NCI-H1092 treated with DMSO at 0.1 percent for 48 hours (cell line): ENCODE results near the gene PIP4K2A.
"Not testable (repeated sequence)": the region's sequence is repeated elsewhere in the genome, so short reads cannot be mapped to it uniquely, and the experiment has no call there.

ENCODE experiments used
- DNase-seq: peaks from one replicate; lab custom pipeline; 2025; lab: John Stamatoyannopoulos, UW

The PIP4K2A gene

GRCh38 chr10:22514414-22514758 lies 200.0 kb downstream of the PIP4K2A start:
- DNase-seq = not testable (repeated sequence)

- not testable (repeated sequence) for DNase-seq
Observed at GRCh38 chr10:22513483-22514413, 200.6 kb downstream of the PIP4K2A start.

GRCh38 chr10:22512015-22512414 lies 202.4 kb downstream of the PIP4K2A start:
- not testable (repeated sequence) for DNase-seq

DNA sequence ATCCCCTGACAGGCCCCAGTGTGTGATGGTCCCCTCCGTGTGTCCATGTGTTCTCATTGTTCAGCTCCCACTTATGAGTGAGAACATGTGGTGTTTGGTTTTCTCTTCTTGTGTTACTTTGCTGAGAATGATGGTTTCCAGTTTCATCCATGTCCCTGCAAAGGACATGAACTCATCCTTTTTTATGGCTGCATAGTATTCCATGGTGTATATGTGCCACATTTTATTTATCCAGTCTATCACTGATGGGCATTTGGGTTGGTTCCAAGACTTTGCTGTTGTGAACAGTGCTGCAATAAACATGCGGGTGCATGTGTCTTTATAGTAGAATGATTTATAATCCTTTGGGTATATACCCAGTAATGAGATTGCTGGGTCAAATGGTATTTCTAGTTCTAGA lies 206.2 kb downstream of the PIP4K2A start:
- not testable (repeated sequence) for DNase-seq

- no peak for DNase-seq
Observed at GRCh38 chr10:22505911-22506685, 208.3 kb downstream of the PIP4K2A start.

GRCh38 chr10:22504766-22505165 lies 209.6 kb downstream of the PIP4K2A start:
- DNase-seq = no peak

GRCh38 chr10:22503315-22504088 lies 210.9 kb downstream of the PIP4K2A start:
- no peak for DNase-seq

DNA sequence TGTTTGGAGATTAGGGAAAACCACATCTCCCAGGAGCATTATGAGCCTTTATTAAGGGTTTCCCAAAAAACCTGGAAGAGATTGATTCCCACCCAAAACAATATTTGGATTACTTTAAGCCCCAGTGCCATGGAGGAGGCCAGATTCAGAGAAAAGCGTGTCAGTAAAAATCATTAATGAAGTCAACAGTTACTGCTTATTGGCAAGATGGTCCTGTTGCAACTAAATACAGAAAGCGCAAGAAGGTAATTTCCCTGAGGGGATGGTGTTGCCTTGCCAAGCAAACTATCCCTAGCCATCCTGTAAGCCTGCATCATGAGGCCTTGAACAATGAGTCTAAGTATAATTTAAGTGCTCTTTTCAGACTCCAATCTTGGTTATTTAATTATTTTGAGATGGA lies 212.5 kb downstream of the PIP4K2A start:
- DNase-seq = no peak

- no peak for DNase-seq
Observed at GRCh38 chr10:22501413-22501812, 213.0 kb downstream of the PIP4K2A start.

GRCh38 chr10:22500656-22501340 lies 213.6 kb downstream of the PIP4K2A start:
- DNase-seq = no peak

DNA sequence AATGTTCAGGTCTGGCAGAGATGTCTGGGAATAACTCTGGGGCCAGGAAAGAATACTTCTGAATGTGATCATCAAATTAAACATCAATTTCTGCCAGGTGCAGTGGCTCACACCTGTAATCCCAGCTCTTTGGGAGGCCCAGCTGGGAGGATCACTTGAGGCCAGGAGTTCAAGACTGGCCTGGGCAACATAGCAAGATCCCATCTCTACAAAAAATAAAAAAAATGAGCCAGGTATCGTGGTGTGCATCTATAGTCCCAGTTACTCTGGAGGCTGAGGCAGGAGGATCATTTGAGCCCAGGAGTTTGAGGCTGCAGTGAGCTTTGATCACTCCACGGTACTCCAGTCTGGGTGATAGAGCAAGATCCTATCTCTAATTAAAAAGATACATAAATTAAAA lies 214.4 kb downstream of the PIP4K2A start:
- DNase-seq = not testable (repeated sequence)

DNA sequence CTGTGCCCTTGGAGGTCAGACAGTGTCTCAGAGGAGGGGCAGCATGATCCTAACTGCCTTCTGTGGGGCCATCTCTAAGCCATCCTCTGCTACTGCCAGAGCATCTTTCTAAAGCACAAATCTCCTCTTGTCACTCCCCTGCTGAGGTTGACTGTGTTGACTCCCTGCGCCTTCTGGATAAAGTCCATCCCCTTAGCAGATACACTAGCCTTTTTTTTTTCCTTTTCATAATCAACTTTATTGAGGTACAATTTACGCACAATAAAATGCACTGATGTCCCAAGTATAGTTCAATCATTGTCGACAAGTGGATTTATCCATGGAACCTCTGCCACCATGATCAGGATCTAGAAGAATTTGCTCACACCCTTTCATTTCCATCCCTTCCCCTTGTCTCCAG lies 219.0 kb downstream of the PIP4K2A start:
- no peak for DNase-seq

GRCh38 chr10:22494007-22494406 lies 220.4 kb downstream of the PIP4K2A start:
- no peak for DNase-seq

- no peak for DNase-seq
Observed at GRCh38 chr10:22491931-22492615, 222.3 kb downstream of the PIP4K2A start.

DNA sequence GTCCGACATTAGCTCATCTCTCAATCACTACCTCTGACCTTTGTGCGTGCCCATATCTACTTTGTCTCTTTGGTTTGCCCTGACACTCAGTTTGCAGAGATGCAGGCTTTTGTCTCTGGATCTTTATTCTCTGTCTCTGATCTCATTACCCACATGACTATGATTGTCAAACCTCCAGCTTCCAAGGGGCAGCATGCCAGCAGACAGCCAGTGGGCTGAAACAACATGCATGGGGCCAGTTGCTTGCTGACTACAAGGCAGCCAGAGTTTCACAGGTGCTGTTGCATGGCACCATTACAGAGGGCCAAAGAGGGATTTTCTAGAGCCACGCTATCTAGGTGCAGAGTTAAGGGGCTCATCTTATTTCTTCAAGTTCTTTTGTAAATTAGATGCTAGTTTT lies 222.9 kb downstream of the PIP4K2A start:
- DNase-seq = no peak

- no peak for DNase-seq
Observed at GRCh38 chr10:22489975-22490374, 224.4 kb downstream of the PIP4K2A start.

DNA sequence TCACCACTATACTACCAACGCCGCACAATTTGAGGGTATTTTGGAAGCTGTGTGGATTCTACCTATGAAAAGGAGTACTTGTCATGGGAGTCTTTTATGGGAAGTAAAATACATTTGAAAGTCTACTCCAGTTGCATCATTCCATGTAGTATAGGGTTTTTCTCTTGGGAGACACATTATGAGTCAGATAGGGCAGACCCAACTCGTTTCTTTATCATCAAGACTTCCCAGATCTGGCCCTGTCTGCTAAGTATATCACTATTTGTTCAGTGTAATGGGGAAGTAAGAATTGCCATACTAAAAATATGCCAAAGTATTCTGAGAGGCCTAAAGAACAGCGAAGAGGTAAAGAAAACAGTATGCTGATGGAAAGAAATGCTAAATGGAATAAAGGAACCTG lies 224.9 kb downstream of the PIP4K2A start:
- no peak for DNase-seq

GRCh38 chr10:22486431-22486830 lies 227.9 kb downstream of the PIP4K2A start:
- DNase-seq = no peak
